ENCODE results near the gene CARNS1. TPM values are rescaled to one million over a fixed set of nuclear protein-coding genes. Genes with fewer than 3 reads are reported as not detected.

The CARNS1 gene
- total and polyA plus RNA-seq, 2 of the 8 experiments (the other 6 are each of a cell fraction or from before 2014, with no cell fraction given) = 0.82 to 1.1 TPM

GRCh38 chr11:67441731-67442351 is 26.4 kb downstream of the CARNS1 start:
- no peak overlapping the region for H2BK20ac ChIP-seq (ENCODE audit: low read length)
- no peak overlapping the region for H3K4me3 ChIP-seq (ENCODE audit: extremely low read depth in 1 of 4, insufficient read depth in 2 of 4, low read depth in 3 of 4, low read length in 4 of 4)
- peaks cover 0 to 14% (median 8%) of the 10 kb centered on the region in 4 experiments; a peak in 6 of 7 replicates for H3K4me1 ChIP-seq (replicated peaks in 1 of 4; ENCODE audit: control insufficient read depth in 3 of 4, insufficient read depth in 4 of 4, low read length in 3 of 4)
- peak overlapping the region; percentile 51; the same call in 1 of the 2 replicates for H4K8ac ChIP-seq (ENCODE audit: extremely low read depth, insufficient read depth, low read length)
- no peaks in the 10 kb centered on the region for H3K27me3 ChIP-seq (replicated peaks in 1 of 4; ENCODE audit: control insufficient read depth in 3 of 4, extremely low read depth in 1 of 4, insufficient read depth in 3 of 4, low read length in 3 of 4)
- no peak for FAIRE-seq
- no peak overlapping the region for H2AFZ ChIP-seq (ENCODE audit: low read length)
- H3K79me1 ChIP-seq (ENCODE audit: low read depth, low read length) = 0 out of 2 replicates have a peak, but pooled peaks cover 2% of the 10 kb centered on the region
- H3K27ac ChIP-seq (ENCODE audit: low read depth, low read length) = no peak overlapping the region
- no peak overlapping the region for H4K91ac ChIP-seq (replicated peaks; ENCODE audit: insufficient read length, low read length)
- WGBS, 2 experiments (ENCODE audit: extremely low coverage in 1 of 2, insufficient coverage in 1 of 2, insufficient read length in 1 of 2, insufficient replicate concordance in 2 of 2, low coverage in 1 of 2, low lambda C conversion rate in 2 of 2, missing lambda C conversion rate in 1 of 2) = 94% methylated on average over 23 of the region's 28 CpGs; no CpG with 5 or more reads in 1 of the 2 experiments
- H3K9ac ChIP-seq (replicated peaks in 1 of 4; ENCODE audit: extremely low read depth in 1 of 4, low read depth in 3 of 4, low read length in 3 of 4) = no peak overlapping the region; a peak in 1 of 7 replicates
- H4K20me1 ChIP-seq (replicated peaks in 1 of 2; ENCODE audit: control insufficient read depth in 1 of 2, insufficient read depth in 2 of 2, low read length in 2 of 2) = peaks cover 4 to 15% of the 10 kb centered on the region in 2 experiments
- no peak overlapping the region for H4K5ac ChIP-seq (ENCODE audit: insufficient read length, low read depth, low read length)
- peaks cover 2% of the 10 kb centered on the region; the same call in 1 of the 2 replicates for H3K23me2 ChIP-seq (ENCODE audit: low read depth, low read length)
- H3K36me3 ChIP-seq (ENCODE audit: control insufficient read depth in 2 of 4, insufficient read depth in 4 of 4, low read length in 3 of 4) = peaks cover 6 to 18% (median 10%) of the 10 kb centered on the region in 4 experiments; a peak in 5 of 8 replicates
- H2BK15ac ChIP-seq (ENCODE audit: low read length) = no peak overlapping the region
- no peak overlapping the region for H3K14ac ChIP-seq (ENCODE audit: insufficient read length)
- H2BK5ac ChIP-seq (ENCODE audit: low read depth, low read length) = no peak overlapping the region
- no peak overlapping the region for H3K56ac ChIP-seq (replicated peaks; ENCODE audit: insufficient read length, low read depth, low read length)
- H3K18ac ChIP-seq (ENCODE audit: extremely low read depth, low read length) = no peak overlapping the region
- H3K23ac ChIP-seq (ENCODE audit: insufficient read length) = no peak overlapping the region
- H3K4me2 ChIP-seq (ENCODE audit: insufficient read depth in 1 of 2, low read depth in 2 of 2, low read length in 2 of 2) = peak overlapping the region in 1 of 2 experiments; percentile 62; a peak in 2 of 4 replicates
- no peak overlapping the region; the same call in 1 of the 2 replicates for H2BK12ac ChIP-seq (ENCODE audit: low read depth, low read length)
- no peak overlapping the region for H2BK120ac ChIP-seq (replicated peaks; ENCODE audit: low read depth, low read length)
- no peak overlapping the region for H3K4ac ChIP-seq (replicated peaks; ENCODE audit: insufficient read length, low read depth, low read length)
- H2AK5ac ChIP-seq (ENCODE audit: low read depth, low read length) = no peak overlapping the region
- POLR2A ChIA-PET (ENCODE audit: partially characterized antibody) = interaction anchor here (1.3 to 12.5 kb wide), 9 partner anchors 9 to 49 kb away, joined by 3 to 104 read pairs (median 7); partner anchors contain the start of genes CARNS1 and PPP1CA
- DNase-seq (ENCODE audit: low read depth in 1 of 2, low spot score in 2 of 2) = no peak
- no peaks in the 10 kb centered on the region for H3K9me3 ChIP-seq (ENCODE audit: insufficient read depth in 2 of 2, low read depth in 1 of 2, low read length in 1 of 2)
- CTCF ChIA-PET (ENCODE audit: partially characterized antibody) = no interaction called here
- H3K79me2 ChIP-seq (ENCODE audit: control insufficient read depth in 1 of 2, insufficient read depth in 2 of 2, low read length in 2 of 2) = no peaks in the 10 kb centered on the region
- TF ChIP-seq SIRT6 (IDR thresholded peaks at IDR 0.05; ENCODE audit: low read length) = no peak
- no peak for TF ChIP-seq TAF1 (IDR thresholded peaks at IDR 0.05; ENCODE audit: low read depth, low read length)
